Stimulated activated CD8-positive, alpha-beta memory T cell treated with anti-CD3 and anti-CD28 coated beads, Interleukin-4, amount 100 ng/mL, for 48 hours (primary cell): ENCODE measurements around the gene FIG4.
"Not testable (repeated sequence)": the region's sequence is repeated elsewhere in the genome, so short reads cannot be mapped to it uniquely, and the experiment has no call there.

Experiments
- DNase-seq: peaks from one replicate; pipeline ENCODE4 v3.0.0-alpha.2; 2020

The FIG4 gene

DNA sequence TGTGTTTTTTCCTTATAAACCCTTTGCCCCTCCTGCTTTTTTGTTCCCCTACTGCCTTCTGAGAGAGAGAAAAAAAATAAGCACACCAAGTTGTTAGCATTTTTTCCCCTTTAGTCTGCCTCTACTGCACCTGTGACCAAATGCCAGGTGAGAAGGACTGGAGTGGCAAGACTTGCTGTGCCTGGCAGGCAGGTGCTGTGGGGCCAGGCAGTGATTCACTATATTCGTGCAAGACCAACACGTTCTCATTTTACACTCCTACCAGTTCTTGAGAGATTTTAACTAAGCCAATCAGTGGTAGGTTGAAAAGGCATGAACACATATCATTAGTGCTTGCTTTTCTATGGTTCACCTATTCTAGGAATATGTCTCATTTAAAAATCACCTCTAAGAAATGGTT, 109.7 kb downstream of the FIG4 start:
- DNase-seq: no peak

DNA sequence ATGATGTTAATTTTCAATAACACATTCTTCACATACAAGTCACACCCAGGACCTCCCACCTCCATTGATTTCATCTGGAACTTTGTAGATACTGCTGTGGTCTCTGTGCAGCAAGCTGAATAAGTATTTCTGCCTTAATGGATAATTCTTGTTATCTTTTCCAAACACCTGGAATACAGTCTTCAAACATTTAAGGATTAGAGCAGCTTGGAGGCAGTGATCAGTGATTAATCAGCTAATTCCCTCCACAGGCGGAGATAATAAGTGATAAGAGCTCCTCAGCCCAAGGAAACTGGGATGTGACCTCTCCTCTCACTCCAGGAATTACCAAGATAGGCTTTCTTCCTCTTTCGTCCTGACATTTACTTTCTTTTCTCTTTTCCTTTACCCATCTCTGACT, 110.7 kb downstream of the FIG4 start:
- no peak for DNase-seq

DNA sequence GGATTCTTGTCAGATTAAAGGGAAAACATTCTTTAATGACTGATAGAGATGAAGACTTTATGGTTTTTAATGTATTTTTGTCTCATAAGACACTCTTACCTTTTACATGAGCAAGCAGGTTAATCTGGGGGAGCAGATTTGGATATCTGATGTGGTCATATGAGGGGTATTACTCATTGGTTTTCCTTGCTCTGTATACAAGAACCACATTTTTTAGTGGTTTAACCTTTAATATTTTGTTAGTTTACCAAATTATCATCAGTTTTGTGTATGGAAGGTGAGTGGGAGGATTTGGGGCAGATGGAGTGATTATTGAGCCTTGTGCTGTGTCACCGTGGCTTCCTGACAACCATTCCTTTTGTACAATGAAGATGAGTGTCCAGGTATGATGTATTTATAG, 112.9 kb downstream of the FIG4 start:
- DNase-seq: no peak

DNA sequence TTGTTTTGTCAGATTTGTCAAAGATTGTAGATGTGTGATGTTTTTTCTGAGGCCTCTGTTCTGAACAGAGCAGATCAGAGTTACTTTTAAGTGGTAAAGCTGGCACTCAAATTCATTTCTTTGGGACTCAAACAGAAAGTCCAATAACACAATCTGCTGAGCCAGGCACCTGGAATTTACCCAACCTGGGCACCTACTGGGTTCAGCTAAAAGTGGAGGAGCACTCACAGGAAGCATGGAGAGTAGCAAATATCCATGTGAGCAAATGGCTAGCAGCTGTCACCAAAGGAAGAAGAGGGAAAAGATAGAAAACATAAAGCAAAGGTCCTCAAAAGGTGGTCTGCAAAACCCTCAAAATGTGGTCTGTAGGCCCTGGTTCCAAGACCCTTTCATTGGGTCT, 116.8 kb downstream of the FIG4 start:
- DNase-seq: no peak

DNA sequence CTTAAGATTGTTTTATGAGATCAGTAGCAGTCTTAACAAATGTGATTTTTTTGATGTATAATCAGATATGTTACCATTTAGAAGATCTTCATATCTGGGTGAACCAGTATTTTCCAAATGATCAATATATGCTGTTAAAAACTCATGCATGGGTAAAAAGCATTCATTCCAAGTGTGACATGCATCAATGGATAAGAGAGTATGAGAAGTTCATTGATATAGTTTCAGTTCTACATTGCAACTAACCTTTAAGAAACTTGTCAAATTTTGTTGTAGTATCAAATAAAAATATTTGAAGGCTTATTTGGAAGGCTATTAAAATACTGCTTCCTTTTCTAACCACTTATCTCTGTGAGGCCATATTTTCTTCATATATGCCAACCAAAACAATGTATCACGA, 117.7 kb downstream of the FIG4 start:
- DNase-seq: no peak

DNA sequence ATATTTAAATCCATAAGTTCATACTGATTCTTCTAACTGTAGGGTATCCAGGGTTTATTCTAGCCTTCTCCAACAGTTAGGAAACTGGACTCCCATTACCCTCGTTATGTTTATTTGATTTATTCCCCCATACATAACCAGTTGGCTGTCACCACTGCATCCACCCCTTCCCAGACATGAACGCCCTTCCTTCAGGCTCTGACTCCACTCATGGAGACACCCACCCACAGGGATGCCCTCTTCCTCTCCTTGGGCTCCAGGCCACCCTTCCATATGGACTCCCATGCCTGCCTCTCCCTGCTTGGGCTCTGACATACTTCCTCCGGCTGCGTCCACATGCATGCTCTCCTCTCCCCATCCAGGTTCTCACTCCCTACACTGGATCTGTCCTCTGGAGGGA, 124.0 kb downstream of the FIG4 start:
- no peak for DNase-seq

DNA sequence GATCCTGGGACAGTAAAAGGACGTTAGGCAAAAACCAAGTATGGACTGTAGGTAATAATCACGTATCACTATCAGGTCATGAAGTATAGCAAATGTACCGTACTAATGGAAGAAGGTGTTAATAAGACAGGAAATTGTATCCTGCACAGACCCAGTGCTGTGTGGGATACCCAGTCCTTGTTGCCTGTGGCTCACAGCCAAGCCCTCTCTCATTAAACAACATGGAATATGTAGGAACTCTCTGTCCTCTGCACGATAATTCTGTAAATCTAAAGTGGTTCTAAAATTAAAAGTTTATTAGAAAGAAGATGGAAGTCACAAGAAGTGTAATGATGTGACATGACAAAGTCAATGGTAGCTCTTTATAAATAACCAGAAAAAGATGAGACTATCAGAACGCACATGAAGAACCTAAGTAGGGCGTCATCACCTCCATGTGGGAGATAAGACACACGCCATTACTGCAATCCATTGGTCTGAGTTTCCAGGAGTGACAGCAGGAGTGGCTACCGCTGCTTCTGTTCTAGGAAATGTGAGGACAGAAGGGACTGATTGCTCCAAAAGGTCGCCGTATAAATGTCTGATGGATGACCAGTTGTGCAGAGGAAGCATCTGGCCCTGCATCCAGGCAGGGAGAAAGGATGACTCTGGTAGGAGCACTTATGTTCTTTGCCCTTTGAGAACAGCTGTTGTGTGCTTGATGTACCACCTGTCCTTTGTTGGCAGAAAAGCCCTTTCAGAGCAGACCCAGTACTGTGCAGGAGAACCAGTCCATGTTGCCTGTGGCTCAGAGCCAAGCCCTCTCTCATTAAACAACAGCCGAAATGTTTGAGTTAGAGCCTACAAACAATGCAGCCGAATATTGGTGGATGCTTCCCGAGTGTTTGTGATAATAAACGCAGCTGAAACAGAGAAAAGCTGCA, 125.6 kb downstream of the FIG4 start:
- DNase-seq: no peak

DNA sequence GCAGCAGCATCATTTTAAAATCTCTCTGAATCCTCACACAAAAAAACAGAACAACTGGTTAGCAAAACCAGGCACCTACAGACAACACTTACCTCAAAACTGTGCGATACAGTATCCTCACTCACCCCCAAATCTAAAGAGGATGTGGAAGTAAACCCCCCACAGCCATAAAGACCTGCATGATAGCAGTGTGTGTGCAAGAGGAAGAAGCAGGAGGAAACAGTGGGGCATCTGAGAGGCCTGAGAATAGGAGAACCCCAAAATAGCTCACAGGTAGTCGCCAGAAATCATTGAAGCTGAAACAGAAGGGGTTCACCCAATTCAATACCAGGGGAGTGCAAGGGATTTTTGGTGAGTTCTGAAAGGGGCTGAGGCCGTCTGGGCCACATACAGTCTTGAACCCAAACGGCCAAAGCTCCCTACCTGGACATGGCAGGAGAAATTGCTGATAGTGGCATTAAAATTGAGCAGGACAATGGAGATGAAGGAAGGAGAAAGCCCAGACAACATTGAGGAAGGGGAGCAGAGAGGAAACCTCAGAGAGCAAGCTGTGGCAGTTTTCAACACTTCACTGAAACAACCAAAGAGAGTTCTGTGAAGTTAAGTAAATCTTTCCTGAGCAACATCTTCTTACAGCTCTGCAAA, 129.7 kb downstream of the FIG4 start:
- no peak for DNase-seq

DNA sequence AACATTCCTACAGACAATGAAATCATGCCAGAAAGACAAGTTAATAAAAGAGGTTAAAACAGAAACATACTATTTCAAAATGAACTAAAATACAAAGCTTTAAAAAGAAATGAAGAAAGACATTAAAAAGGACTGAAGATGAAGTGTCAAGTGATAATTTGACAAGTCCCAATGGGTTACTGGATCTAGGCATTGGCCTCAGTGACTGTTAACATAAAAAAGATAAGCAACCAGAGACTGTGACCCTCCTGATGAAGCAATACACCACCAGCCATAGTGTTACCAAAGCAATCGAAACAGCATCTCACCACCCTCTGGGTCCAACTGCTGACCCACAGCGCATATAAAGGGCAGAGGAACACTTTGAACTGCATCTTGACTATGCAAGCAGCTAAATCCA, 130.3 kb downstream of the FIG4 start:
- no peak for DNase-seq

DNA sequence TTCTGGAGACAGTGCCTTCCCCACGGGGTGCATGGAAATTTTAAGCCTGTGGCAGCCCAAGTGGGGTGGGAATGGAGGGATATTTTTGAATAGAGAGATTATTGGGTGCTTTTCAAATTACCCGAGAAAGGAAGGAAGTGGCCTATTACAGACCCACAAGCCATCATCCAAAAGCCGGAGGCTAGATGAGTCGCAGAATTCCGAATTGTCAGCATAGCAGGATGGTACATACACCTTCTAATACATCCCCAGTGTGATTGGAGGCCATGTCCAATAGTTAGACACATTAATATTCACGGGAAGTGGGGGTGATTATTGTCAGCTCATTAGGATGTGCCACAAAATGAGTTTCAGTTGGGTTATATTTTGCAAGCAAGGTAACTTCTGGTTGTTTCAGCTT, 133.0 kb downstream of the FIG4 start:
- DNase-seq: no peak

DNA sequence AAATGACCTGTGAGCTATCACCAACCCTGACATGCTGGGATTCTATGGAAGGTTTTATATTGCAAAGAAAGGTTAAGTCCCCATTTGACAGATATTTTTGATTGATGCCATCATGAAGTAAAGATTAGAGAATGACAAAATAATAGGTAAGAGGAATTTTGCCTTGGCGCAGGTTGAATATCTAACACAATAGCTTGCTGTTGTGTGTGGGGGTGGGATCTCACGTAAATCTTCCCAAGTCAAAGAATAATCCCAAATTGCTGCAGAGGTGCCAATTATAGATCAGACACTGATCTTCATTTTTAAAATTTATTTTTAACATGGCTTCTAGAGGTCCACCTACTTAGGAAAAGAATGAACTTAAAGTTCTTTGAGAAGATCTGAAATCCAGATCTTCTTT, 135.5 kb downstream of the FIG4 start:
- no peak for DNase-seq

DNA sequence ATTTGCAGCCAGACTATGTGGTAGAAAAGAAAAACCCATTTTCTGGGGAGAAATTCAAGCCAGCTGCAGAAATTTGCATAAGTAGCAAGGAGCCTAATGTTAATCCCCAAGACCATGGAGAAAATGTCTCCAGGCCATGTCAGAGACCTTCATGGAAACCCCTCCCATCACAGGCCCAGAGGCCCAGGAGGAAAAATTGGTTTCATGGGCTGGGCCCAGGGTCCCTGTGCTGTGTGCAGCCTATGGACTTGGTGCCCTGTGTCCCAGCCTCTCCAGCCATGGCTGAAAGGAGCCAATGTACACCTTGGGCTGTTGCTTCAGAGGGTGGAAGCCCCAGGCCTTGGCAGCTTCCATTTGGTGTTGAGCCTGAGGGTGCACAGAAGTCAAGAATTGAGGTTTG, 140.3 kb downstream of the FIG4 start:
- DNase-seq: not testable (repeated sequence)

DNA sequence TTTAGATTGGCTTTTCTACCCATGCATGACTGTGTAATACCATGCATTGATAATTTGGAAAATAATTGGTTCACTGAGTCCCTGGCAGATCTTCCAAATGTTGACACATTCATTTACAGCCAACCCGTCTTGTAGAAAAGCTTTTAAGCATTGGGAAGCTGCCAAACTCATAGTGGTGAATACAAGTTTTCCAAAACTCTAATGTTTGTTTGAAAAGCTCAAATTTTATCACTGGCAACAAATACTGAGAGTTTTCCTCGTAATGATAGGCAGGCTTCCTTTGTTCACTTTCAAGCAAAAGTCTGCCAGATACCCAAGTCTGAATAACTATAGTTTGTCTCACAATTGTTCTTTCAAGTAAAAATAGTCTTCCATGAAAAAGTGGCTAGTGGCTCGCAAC, 143.0 kb downstream of the FIG4 start:
- no peak for DNase-seq

DNA sequence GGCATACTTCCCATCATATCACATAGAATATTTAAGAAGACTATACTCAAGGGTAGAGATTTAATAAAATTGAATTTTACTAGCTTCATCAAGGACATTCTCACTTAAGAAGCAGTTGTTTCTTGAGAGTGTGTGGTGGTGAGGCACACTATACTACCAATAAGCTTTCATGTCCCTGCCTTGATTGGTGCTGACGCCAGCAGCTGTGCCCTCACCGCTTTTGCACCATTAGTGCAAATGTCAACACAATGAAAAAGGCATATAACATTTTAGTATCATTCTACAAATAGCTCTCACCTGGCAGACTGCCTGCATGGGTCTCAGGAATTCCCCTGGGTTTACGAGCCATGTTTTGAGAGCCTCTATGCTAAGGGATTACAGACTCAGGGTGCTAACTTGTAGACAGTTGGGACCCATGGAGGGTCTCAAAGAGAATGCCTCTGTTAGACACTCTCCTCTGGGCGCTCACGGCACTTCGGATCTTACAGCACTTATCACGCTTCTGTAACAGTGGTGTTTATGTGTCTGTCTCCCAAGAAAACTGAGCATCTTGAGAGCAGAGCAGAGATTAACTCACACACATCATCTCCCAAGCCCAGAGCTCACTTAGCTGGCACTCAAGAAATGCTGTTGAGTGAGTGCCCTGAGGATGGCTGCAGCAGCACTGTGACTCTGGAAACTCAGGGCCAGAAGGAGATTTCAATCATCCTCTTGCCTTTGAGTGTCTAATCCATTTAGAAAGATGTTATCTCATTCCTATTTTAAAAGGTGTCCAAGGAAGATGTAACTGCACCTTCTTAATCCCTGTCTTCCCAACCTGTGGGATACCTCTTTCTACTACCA, 143.7 kb downstream of the FIG4 start:
- DNase-seq: no peak

DNA sequence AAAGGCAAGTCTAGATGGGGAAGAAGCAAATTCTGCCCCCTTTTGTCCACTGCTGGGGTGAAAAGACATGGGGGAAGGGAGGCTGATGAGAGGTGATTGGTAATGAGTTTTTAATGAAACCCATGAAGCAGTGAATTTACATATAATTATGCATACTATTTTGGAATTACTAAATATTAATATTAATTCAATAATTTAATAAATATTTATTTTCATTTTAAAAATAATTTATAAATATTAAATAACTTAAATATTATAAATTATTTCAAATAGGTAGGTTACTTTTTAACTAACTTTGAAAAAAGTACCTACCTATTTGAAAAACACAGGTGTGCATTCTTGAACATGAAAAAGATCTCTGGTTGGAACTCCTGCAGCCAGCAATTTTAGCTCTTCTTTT, 148.9 kb downstream of the FIG4 start:
- DNase-seq: no peak

DNA sequence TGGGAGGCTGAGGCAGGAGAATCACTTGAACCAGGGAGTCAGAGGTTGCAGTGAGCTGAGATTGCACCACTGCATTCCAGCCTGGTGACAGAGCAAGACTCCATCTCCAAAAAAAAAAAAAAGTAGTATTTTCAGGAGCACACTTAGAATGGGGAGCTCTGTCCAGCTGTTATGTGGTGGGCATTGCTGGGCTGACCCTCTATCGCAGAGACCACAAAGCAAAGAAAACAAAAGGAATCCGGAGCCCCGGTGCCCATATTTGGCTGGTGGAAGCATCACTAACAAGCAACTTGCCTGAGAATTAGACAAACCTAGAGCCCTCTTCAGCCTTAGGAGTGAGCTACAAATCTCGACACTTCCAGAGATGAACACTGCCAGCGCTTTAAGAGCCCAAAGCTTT, 149.7 kb downstream of the FIG4 start:
- no peak for DNase-seq

DNA sequence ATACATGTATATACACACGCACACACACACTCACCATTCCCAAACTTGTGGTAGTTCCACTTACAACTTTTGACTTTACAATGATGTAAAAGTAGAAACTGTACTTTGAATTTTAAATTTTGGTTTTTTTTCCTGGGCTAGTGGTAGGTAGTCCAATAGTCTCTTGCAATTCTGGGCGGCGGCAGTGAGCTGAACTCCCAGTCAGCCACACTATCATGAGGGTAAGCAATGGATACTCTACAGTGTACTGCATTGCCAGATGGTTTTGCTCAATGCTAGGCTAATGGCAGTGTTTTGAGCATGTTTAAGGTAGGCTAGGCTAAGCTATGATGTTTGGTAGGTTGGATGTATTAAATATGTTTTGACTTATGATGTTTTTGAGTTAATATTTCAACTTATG, 150.8 kb downstream of the FIG4 start:
- DNase-seq: no peak

DNA sequence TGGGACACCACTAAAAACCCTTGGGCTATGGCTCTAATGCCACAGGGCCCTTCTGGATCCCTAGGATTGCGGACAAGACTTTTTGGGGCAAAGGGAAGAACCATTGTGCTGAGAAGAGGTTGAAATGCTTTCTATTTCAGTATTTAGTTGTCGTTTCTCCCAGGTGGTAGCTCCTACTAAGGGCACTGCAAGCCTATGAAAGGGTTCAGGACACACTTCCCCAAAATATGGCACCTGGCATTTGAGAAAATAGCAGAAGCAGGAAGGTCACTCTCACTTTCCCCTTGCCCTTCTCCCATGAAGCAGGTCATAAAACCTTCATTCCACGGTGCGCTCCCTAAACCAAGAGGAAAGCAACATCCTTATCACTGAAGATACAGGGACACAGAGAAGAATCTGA, 161.6 kb downstream of the FIG4 start:
- DNase-seq: no peak

DNA sequence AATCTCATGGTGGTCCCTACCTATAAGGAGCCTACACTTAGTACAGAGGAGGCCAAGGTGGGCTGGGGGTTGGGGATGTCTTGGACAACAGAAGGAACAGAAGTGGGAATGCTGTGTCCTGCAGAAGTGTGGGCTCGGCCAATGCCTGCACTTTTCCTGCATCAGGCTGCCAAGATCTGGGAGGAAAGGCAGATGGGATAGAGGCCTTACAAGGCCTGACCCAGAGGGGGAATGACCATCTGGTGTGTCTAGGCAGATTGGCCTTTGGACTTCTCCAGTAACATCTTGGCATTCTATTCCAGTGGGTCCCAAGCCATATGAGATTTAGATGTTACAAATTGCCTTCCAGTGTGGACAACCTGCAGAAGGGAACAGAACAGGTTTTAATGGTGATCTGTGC, 162.3 kb downstream of the FIG4 start:
- DNase-seq: no peak

DNA sequence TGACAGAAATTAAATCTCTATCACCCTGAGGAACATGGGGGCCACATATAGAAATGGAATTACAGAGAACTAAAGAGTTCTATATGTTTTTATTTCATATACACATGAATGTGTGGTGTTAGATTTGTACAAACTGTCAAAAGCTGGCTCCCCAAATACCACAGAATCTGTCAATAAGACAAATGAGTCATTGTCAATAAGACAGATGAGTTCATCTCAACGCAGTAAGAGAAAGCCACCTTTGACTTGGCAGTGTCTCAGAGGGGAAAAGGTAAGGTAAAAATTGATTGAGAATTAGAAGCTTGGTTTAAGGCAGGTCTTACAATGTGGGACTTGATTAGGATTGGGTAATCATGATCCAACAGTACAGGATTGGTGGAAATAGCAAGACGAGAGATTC, 162.9 kb downstream of the FIG4 start:
- no peak for DNase-seq

DNA sequence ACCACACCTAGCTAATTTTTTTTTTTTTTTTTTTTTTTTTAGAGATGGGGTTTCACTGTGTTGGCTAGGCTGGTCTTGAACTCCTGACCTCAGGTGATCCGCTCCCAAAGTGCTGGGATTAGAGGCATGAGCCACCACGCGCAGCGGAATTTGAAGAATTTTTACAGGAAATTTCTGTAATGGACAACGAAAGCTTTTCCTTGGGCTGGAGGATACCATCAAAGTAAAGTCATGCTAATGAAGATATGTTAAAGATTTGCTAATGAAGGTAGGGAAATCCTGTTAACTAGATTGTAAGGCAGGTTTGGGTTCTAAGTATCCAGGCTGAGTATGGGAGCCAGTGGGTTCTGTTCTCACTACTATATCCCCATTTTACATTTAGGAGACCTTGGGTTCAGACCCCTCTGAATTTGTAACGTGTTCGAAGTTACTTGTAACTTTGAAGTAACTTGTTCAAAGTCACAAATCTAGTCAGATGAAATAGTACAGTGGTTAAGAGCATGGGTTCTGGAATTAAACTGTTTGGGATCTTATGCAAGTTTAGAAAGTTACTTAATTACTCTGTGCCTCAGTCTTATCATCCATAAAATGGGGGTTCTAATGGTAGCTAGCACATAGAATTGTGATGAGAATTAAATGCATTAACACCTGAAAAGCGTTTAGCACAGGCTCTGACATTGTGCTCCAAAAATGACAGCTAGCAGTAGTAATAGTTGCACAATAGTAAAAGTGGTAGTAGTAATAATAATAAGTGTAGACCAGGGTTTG, 163.6 kb downstream of the FIG4 start:
- DNase-seq: no peak

DNA sequence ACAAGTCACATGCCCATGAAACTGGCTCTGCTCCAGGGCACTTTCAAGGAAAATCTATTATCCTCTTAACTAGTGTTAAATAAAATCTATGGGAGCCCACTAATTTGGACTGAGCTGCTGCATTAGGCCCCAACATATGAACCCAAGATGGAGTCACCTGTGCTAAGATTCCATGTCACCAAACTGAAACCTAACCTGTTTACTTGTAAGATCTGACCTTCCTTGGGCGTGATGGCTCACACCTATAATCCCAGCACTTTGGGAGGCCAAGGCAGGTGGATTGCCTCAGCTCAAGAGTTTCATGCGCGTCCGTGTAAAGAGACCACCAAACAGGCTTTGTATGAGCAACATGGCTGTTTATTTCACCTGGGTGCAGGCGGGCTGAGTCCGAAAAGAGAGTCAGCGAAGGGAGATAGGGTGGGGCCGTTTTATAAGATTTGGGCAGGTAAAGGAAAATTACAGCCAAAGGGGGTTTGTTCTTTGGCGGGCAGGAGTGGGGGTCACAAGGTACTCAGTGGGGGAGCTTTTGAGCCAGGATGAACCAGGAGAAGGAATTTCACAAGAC, 164.5 kb downstream of the FIG4 start:
- DNase-seq: not testable (repeated sequence)

DNA sequence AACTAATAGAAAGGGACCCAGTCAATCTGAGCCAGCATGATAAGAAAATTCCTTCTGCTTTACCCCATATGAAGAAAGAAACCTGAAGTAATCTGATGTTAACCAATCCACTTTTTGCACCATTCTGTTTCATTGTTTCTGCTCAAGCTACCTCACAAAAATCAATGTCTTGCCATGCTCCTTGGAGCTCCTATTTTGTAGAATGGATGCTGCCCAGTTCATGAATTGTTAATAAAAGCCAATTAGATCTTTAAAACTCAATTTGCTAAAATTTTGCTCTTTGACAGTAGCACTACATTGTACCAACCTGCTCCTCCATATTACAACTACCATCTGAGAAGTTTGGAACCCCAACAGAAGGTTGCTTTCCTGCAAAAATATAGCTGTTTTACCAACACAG, 170.8 kb downstream of the FIG4 start:
- no peak for DNase-seq
